Stimulated activated CD4-positive, alpha-beta T cell treated with anti-CD3 and anti-CD28 coated beads, Interleukin-4, amount 100 ng/mL, for 1 hour (primary cell): ENCODE results near the gene KRTAP5-2.

ENCODE experiments used
- DNase-seq: peaks from one replicate; pipeline ENCODE4 v3.0.0-alpha.2; 2020

The KRTAP5-2 gene

GRCh38 chr11:1553808-1554594 is 44.1 kb downstream of the KRTAP5-2 start:
- DNase-seq: no peak

GRCh38 chr11:1549338-1550330 is 48.5 kb downstream of the KRTAP5-2 start:
- DNase-seq: no peak

GRCh38 chr11:1548221-1549070 is 49.6 kb downstream of the KRTAP5-2 start:
- DNase-seq: no peak

- DNase-seq: no peak
These were observed 50.5 kb downstream of the KRTAP5-2 start for GRCh38 chr11:1547467-1548098.
